ENCODE results near the gene PLCD3.

PLCD3 gene

GRCh38 chr17:45098869-45099616 is 33.3 kb downstream of the PLCD3 start:
- peak; percentile 93 for DNase-seq

GRCh38 chr17:45098081-45098868 is 34.0 kb downstream of the PLCD3 start:
- DNase-seq = no peak

GRCh38 chr17:45096926-45097325 is 35.4 kb downstream of the PLCD3 start:
- no peak for DNase-seq

- no peak for DNase-seq
These were observed 36.2 kb downstream of the PLCD3 start for GRCh38 chr17:45096141-45096540.

GRCh38 chr17:45093444-45094110 is 38.7 kb downstream of the PLCD3 start:
- DNase-seq = no peak

GRCh38 chr17:45092911-45093430 is 39.3 kb downstream of the PLCD3 start:
- no peak for DNase-seq

GRCh38 chr17:45091778-45092425 is 40.4 kb downstream of the PLCD3 start:
- no peak for DNase-seq

GRCh38 chr17:45090711-45091110 is 41.6 kb downstream of the PLCD3 start:
- DNase-seq = no peak

GRCh38 chr17:45088741-45089140 is 43.6 kb downstream of the PLCD3 start:
- no peak for DNase-seq

GRCh38 chr17:45087978-45088377 is 44.3 kb downstream of the PLCD3 start:
- no peak for DNase-seq

GRCh38 chr17:45087504-45087975 is 44.8 kb downstream of the PLCD3 start:
- no peak for DNase-seq

- DNase-seq = no peak
These were observed 45.3 kb downstream of the PLCD3 start for GRCh38 chr17:45086865-45087503.

GRCh38 chr17:45086391-45086790 is 45.9 kb downstream of the PLCD3 start:
- no peak for DNase-seq

- DNase-seq = no peak
These were observed 51.1 kb downstream of the PLCD3 start for GRCh38 chr17:45081047-45081703.

- DNase-seq = no peak
These were observed 54.7 kb downstream of the PLCD3 start for GRCh38 chr17:45077643-45078042.

GRCh38 chr17:45073414-45074070 is 58.8 kb downstream of the PLCD3 start:
- peak; percentile 8 for DNase-seq

- no peak for DNase-seq
These were observed 61.5 kb downstream of the PLCD3 start for GRCh38 chr17:45070809-45071208.

- DNase-seq = no peak
These were observed 62.3 kb downstream of the PLCD3 start for GRCh38 chr17:45070001-45070400.

GRCh38 chr17:45067637-45068036 is 64.7 kb downstream of the PLCD3 start:
- no peak for DNase-seq

- DNase-seq = no peak
These were observed 69.1 kb downstream of the PLCD3 start for GRCh38 chr17:45063198-45063597.

GRCh38 chr17:45061606-45062205 is 70.6 kb downstream of the PLCD3 start:
- DNase-seq = no peak

Data from eye (tissue), 1 donor.